H9 (cell line): ENCODE data around the gene ZFYVE28. TPM values are rescaled to one million over a fixed set of nuclear protein-coding genes. Genes with fewer than 3 reads are reported as not detected.

Source experiments
- DNase-seq: peaks from one replicate; pipeline ENCODE4 v3.0.0-alpha.2; 2017
- H2AFZ ChIP-seq: one replicate; pipeline ENCODE4 v1.6.1; 2013; ENCODE audit warnings: mild to moderate bottlenecking, low read length, control low read depth, moderate library complexity
- H2AK5ac ChIP-seq: 2 replicates; pipeline ENCODE4 v1.6.1; 2013; ENCODE audit warnings: low read length, control low read depth, mixed read lengths; ENCODE audit not compliant: insufficient read length
- H2BK120ac ChIP-seq: one replicate; pipeline ENCODE4 v1.6.1; 2013; ENCODE audit warnings: low read depth, mild to moderate bottlenecking, low read length, control low read depth, inconsistent platforms; ENCODE audit not compliant: poor library complexity, severe bottlenecking
- H2BK12ac ChIP-seq: 2 replicates; pipeline ENCODE4 v1.6.1; 2013; ENCODE audit warnings: low read length, control low read depth, mixed read lengths, low read depth; ENCODE audit not compliant: insufficient read length
- H2BK15ac ChIP-seq: 2 replicates; pipeline ENCODE4 v1.6.1; 2013; ENCODE audit warnings: low read depth, low read length, control low read depth
- H2BK20ac ChIP-seq: one replicate; pipeline ENCODE4 v1.6.1; 2013; ENCODE audit warnings: low read depth, mild to moderate bottlenecking, low read length, control low read depth, inconsistent platforms; ENCODE audit not compliant: poor library complexity, severe bottlenecking
- H2BK5ac ChIP-seq: 2 replicates; pipeline ENCODE4 v1.6.1; 2013; ENCODE audit warnings: low read length, control low read depth, mixed read lengths; ENCODE audit not compliant: insufficient read length
- H3K14ac ChIP-seq: 2 replicates; pipeline ENCODE4 v1.6.1; 2013; ENCODE audit warnings: low read length, control low read depth; ENCODE audit not compliant: insufficient read depth
- H3K18ac ChIP-seq: 2 replicates; pipeline ENCODE4 v1.6.1; 2013; ENCODE audit warnings: low read depth, mild to moderate bottlenecking, mixed read lengths, low read length, control low read depth; ENCODE audit not compliant: insufficient read length
- H3K23ac ChIP-seq: 2 replicates; pipeline ENCODE4 v1.6.1; 2013; ENCODE audit warnings: low read length, control low read depth, mixed read lengths, low read depth; ENCODE audit not compliant: insufficient read length
- H3K23me2 ChIP-seq: 2 replicates; pipeline ENCODE4 v1.6.1; 2013; ENCODE audit warnings: low read depth, mild to moderate bottlenecking, mixed read lengths, low read length, control low read depth; ENCODE audit not compliant: insufficient read length, poor library complexity, severe bottlenecking
- H3K27ac ChIP-seq: 2 replicates; pipeline ENCODE4 v1.5.1; 2013; ENCODE audit warnings: low read length, control low read depth, mixed read lengths, low read depth; ENCODE audit not compliant: insufficient read length
- H3K27me3 ChIP-seq: 2 replicates; pipeline ENCODE4 v1.6.1; 2013; ENCODE audit warnings: low read length, control low read depth, inconsistent platforms; ENCODE audit not compliant: insufficient read depth
- H3K4ac ChIP-seq: 2 replicates; pipeline ENCODE4 v1.6.1; 2013; ENCODE audit warnings: low read depth, mild to moderate bottlenecking, control low read depth, inconsistent platforms, low read length, moderate library complexity
- H3K4me1 ChIP-seq: 2 replicates; pipeline ENCODE4 v1.6.1; 2013; ENCODE audit warnings: low read length, control low read depth, inconsistent platforms; ENCODE audit not compliant: insufficient read depth
- H3K4me2 ChIP-seq: 2 replicates; pipeline ENCODE4 v1.6.1; 2013; ENCODE audit warnings: low read length, control low read depth, mixed read lengths; ENCODE audit not compliant: insufficient read length, insufficient read depth
- H3K56ac ChIP-seq: 2 replicates; pipeline ENCODE4 v1.6.1; 2013; ENCODE audit warnings: low read depth, mild to moderate bottlenecking, mixed read lengths, low read length, control low read depth; ENCODE audit not compliant: insufficient read length
- H3K79me1 ChIP-seq: 2 replicates; pipeline ENCODE4 v1.6.1; 2013; ENCODE audit warnings: low read depth, mild to moderate bottlenecking, moderate library complexity, low read length, control low read depth, inconsistent platforms; ENCODE audit not compliant: insufficient read depth, poor library complexity, severe bottlenecking
- H3K79me2 ChIP-seq: 2 replicates; pipeline ENCODE4 v1.6.1; 2013; ENCODE audit warnings: low read length, control low read depth, inconsistent platforms; ENCODE audit not compliant: insufficient read depth
- H3K9ac ChIP-seq: 2 replicates; pipeline ENCODE4 v1.6.1; 2013; ENCODE audit warnings: low read length, control low read depth, mixed read lengths; ENCODE audit not compliant: insufficient read length; ENCODE audit errors: extremely low read depth
- H3K9me3 ChIP-seq: one replicate; pipeline ENCODE4 v1.6.1; 2013; ENCODE audit warnings: low read depth, low read length, inconsistent platforms; ENCODE audit not compliant: control insufficient read depth
- H3T11ph ChIP-seq: one replicate; pipeline ENCODE4 v1.6.1; 2013; ENCODE audit warnings: mild to moderate bottlenecking, low read length, control low read depth, inconsistent platforms
- H4K20me1 ChIP-seq: one replicate; pipeline ENCODE4 v1.6.1; 2013; ENCODE audit not compliant: control insufficient read depth, insufficient read length, insufficient read depth
- H4K5ac ChIP-seq: 2 replicates; pipeline ENCODE4 v1.6.1; 2013; ENCODE audit warnings: low read depth, mild to moderate bottlenecking, mixed read lengths, low read length, control low read depth; ENCODE audit not compliant: insufficient read length
- H4K8ac ChIP-seq: replicated peaks from 2 replicates; pipeline ENCODE4 v1.6.1; 2013; ENCODE audit warnings: low read length, control low read depth, mixed read lengths, low read depth; ENCODE audit not compliant: insufficient read length
- H4K91ac ChIP-seq: 2 replicates; pipeline ENCODE4 v1.6.1; 2013; ENCODE audit warnings: low read depth, mild to moderate bottlenecking, moderate library complexity, mixed read lengths, low read length, control low read depth; ENCODE audit not compliant: insufficient read length
- H3K27ac Mint-ChIP-seq, 3 experiments: 2 replicates in 2 of 3; 3 replicates in 1 of 3; pipeline ENCODE4 v1.8.0; 2020 to 2021; ENCODE audit warnings: mixed read lengths in 3 of 3, mild to moderate bottlenecking in 1 of 3, moderate library complexity in 1 of 3
- H3K27me3 Mint-ChIP-seq: 2 replicates; pipeline ENCODE4 v1.8.0; 2021; ENCODE audit warnings: low read depth, mild to moderate bottlenecking, moderate library complexity, mixed read lengths
- H3K36me3 Mint-ChIP-seq, 3 experiments: 2 replicates in 2 of 3; 3 replicates in 1 of 3; pipeline ENCODE4 v1.8.0; 2020 to 2021; ENCODE audit warnings: low read depth in 3 of 3, mixed read lengths in 3 of 3; ENCODE audit not compliant: insufficient read depth in 1 of 3
- H3K4me1 Mint-ChIP-seq, 2 experiments: 2 replicates each; pipeline ENCODE4 v1.8.0; 2020; ENCODE audit warnings: mixed read lengths in 2 of 2
- H3K4me3 Mint-ChIP-seq, 2 experiments: 2 replicates in 1 of 2; 3 replicates in 1 of 2; pipeline ENCODE4 v1.8.0; 2020 to 2021; ENCODE audit warnings: mild to moderate bottlenecking in 2 of 2, mixed read lengths in 2 of 2, moderate library complexity in 1 of 2
- H3K9me3 Mint-ChIP-seq, 2 experiments: 2 replicates in 1 of 2; 3 replicates in 1 of 2; pipeline ENCODE4 v1.8.0; 2020; ENCODE audit warnings: mild to moderate bottlenecking in 2 of 2, mixed read lengths in 2 of 2, moderate library complexity in 1 of 2
- WGBS: extraction: QIAGEN DNeasy Blood & Tissue Kit; methylation state at CpG from one replicate; pipeline ENCODE4 v1.1.7; 2013; ENCODE audit warnings: missing lambda C conversion rate, low lambda C conversion rate, mixed read lengths; ENCODE audit not compliant: insufficient read length; ENCODE audit errors: extremely low coverage; 5-methylcytosine and 5-hydroxymethylcytosine counted together
- total RNA-seq: library from RNA; stranded (reverse); gene quantifications from 2 replicates; pipeline ENCODE4 v1.2.1, GENCODE V29; 2021
- TF ChIP-seq, protein P1 (sequence below): fragments of 200-600 bp; sonication (generic); conservative IDR thresholded peaks from 3 replicates; pipeline ENCODE4 v1.8.0; 2021; ENCODE audit warnings: antibody characterized with exemption, mild to moderate bottlenecking

ZFYVE28 gene
- total RNA-seq, 1 experiment from 2014 or later, result 0.98 TPM

- Histone ChIP-seq H2AK5ac (no peak overlapping the region), H3K23me2 (no peaks in the 10 kb centered on the region), H2BK15ac (no peak overlapping the region), H2BK20ac (no peak overlapping the region), H3K27ac (no peak overlapping the region), H4K20me1 (no peaks in the 10 kb centered on the region), H3K23ac (no peak overlapping the region), H2BK12ac (no peak overlapping the region), H3T11ph (no peak overlapping the region), H3K79me2 (no peaks in the 10 kb centered on the region), H3K18ac (no peak overlapping the region), H2BK5ac (no peak overlapping the region), H4K8ac (no peak overlapping the region), H3K9ac (no peak overlapping the region), H3K14ac (no peak overlapping the region), H3K79me1 (no peaks in the 10 kb centered on the region), H4K5ac (no peak overlapping the region), H4K91ac (no peak overlapping the region), H2AFZ (no peak overlapping the region), H3K56ac (no peak overlapping the region), H3K9me3 (no peaks in the 10 kb centered on the region), H3K4me1 (no peaks in the 10 kb centered on the region), H3K4me2 (no peak overlapping the region), H2BK120ac (no peak overlapping the region), H3K4ac (no peak overlapping the region), H3K27me3 (no peaks in the 10 kb centered on the region)
- Mint-ChIP-seq H3K4me1 (peaks cover 6 to 13% of the 10 kb centered on the region in 2 experiments), H3K27ac (peak overlapping the region in 1 of 3 experiments; percentile 40; a peak in 2 of 7 replicates), H3K4me3 (peak overlapping the region in 1 of 2 experiments; percentile 5; a peak in 2 of 5 replicates), H3K9me3 (no peaks in the 10 kb centered on the region; a peak in 2 of 5 replicates), H3K36me3 (no peaks in the 10 kb centered on the region; a peak in 2 of 7 replicates), H3K27me3 (peaks cover 4% of the 10 kb centered on the region)
- no CpG with 5 or more reads among the region's 28 CpGs for WGBS
- TF ChIP-seq, protein P1, sequence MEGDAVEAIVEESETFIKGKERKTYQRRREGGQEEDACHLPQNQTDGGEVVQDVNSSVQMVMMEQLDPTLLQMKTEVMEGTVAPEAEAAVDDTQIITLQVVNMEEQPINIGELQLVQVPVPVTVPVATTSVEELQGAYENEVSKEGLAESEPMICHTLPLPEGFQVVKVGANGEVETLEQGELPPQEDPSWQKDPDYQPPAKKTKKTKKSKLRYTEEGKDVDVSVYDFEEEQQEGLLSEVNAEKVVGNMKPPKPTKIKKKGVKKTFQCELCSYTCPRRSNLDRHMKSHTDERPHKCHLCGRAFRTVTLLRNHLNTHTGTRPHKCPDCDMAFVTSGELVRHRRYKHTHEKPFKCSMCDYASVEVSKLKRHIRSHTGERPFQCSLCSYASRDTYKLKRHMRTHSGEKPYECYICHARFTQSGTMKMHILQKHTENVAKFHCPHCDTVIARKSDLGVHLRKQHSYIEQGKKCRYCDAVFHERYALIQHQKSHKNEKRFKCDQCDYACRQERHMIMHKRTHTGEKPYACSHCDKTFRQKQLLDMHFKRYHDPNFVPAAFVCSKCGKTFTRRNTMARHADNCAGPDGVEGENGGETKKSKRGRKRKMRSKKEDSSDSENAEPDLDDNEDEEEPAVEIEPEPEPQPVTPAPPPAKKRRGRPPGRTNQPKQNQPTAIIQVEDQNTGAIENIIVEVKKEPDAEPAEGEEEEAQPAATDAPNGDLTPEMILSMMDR, result no peak
- DNase-seq, result peak; percentile 26
These were observed 84.4 kb downstream of the ZFYVE28 start for GRCh38 chr4:2333916-2334644.
